Nephron progenitor cell (in vitro differentiated cells): Measurements from ENCODE around the gene ALPG.
"Not testable (repeated sequence)": the region's sequence is repeated elsewhere in the genome, so short reads cannot be mapped to it uniquely, and the experiment has no call there.

Source experiments
- DNase-seq: peaks from one replicate; pipeline ENCODE4 v3.0.0; 2021
- H3K27ac Mint-ChIP-seq: 2 replicates; pipeline ENCODE4 v1.8.0; 2021; ENCODE audit warnings: mild to moderate bottlenecking, moderate library complexity, mixed read lengths
- H3K27me3 Mint-ChIP-seq: 2 replicates; pipeline ENCODE4 v1.8.0; 2021; ENCODE audit warnings: mild to moderate bottlenecking, low read depth, mixed read lengths; ENCODE audit not compliant: poor library complexity
- H3K36me3 Mint-ChIP-seq: 2 replicates; pipeline ENCODE4 v1.8.0; 2021; ENCODE audit warnings: low read depth, mixed read lengths
- H3K4me1 Mint-ChIP-seq: 2 replicates; pipeline ENCODE4 v1.8.0; 2021; ENCODE audit warnings: mixed read lengths
- H3K4me3 Mint-ChIP-seq: 2 replicates; pipeline ENCODE4 v1.8.0; 2021; ENCODE audit warnings: mild to moderate bottlenecking, moderate library complexity, mixed read lengths
- H3K9me3 Mint-ChIP-seq: 2 replicates; pipeline ENCODE4 v1.8.0; 2021; ENCODE audit warnings: mild to moderate bottlenecking, moderate library complexity, mixed read lengths
- CTCF ChIP-seq: fragments of 200-600 bp; sonication (generic); IDR thresholded peaks from 2 replicates; pipeline ENCODE4 v1.5.0; 2021; ENCODE audit warnings: antibody characterized with exemption

The ALPG gene

DNA sequence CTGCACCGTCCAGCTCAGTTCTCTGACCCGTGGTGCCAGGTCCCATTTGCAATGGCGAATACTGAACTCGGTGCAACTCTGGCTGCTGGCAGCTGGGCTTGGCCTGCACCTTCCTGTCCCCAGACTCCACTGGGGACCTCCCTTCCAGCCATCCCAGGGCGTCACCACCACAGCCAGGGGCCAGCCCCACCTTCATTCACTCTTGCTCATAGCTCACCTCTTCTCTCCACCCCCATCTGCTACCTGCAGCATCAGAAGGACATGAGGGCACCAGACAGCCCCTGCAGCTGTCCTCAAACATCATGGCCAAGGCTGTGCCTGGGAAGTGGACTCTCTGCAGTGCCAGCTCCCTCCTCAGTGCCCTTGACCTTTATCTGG is 33.1 kb downstream of the ALPG start:
- peaks cover 49% of the 10 kb centered on the region for H3K27me3 Mint-ChIP-seq
- H3K4me1 Mint-ChIP-seq, result peaks cover 12% of the 10 kb centered on the region
- H3K9me3 Mint-ChIP-seq, result no peaks in the 10 kb centered on the region
- H3K27ac Mint-ChIP-seq, result no peak overlapping the region
- H3K36me3 Mint-ChIP-seq, result no peaks in the 10 kb centered on the region
- peak; percentile 46 for TF ChIP-seq CTCF
- no peak overlapping the region for H3K4me3 Mint-ChIP-seq
- DNase-seq, result no peak

DNA sequence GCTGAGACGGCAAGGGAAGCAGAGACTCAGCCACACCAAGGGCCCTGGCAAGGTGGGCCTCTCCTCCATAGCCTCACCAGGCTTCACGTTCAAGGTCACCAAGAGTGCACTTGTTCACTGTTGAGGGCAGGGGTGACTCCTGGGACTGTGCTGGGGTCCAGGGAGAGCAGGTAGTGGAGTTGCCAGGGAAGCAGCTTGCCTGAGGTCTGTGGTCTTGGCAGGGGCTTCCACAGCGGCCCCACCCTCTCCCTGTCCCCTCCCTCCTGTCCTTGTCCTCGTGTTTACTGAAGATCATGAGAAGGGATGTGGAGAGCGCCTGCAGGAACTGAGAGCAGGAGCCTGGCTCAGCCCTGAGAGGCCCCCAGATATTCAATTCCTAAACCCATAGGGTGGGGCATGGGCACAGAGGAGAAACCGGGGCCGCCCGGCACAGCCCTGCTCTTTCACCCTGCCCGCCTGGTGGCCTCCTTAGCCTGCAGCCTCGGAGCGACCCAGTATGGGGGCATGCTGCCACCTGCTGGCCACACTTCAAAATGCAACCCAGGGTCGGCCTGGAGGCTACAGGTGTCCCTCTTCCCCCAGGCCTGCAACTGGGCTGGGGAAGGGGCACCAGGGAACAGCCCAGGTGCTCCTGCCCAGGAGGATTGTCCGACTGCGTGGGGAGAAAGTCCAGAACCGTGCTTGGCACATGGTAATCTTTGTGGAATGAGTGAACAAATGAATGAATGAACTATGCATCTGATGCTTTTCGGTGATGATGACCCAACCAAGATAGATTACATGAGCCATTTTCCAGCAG is 33.8 kb downstream of the ALPG start:
- peak; percentile 87 for TF ChIP-seq CTCF
- not testable (repeated sequence) for H3K4me3 Mint-ChIP-seq, H3K27ac Mint-ChIP-seq, H3K36me3 Mint-ChIP-seq, H3K9me3 Mint-ChIP-seq
- Mint-ChIP-seq H3K27me3 (peaks cover 48% of the 10 kb centered on the region), H3K4me1 (peaks cover 12% of the 10 kb centered on the region)
- peak; percentile 96 for DNase-seq

DNA sequence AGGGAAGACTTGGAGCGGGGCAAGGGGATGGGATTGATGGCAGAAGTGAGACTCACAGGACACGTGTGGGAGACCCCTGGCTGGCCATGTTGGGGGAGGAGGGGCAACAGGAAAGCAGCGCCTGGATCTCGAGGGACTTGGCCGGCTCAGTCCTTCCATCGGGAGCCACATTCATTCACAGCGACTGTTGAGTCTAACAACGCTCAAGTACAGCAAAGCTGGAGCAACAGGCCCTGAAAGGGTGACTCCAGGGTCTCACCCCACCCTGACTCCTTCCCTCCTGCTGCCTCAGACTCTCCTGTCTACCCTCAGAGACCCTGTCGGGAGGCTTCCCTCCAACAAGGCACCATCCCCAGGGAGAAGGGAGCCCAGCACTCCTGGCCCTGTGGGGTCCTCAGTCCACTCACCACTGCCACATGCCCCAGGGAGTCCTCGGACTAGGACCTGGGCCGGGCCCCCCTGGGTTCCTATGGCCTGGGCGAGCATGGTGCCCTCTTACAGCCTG is 34.6 kb downstream of the ALPG start:
- no peak for TF ChIP-seq CTCF
- no peaks in the 10 kb centered on the region for H3K36me3 Mint-ChIP-seq
- H3K4me1 Mint-ChIP-seq, result peaks cover 12% of the 10 kb centered on the region
- H3K27me3 Mint-ChIP-seq, result peaks cover 41% of the 10 kb centered on the region
- no peak overlapping the region for H3K4me3 Mint-ChIP-seq
- H3K27ac Mint-ChIP-seq, result no peak overlapping the region
- no peaks in the 10 kb centered on the region for H3K9me3 Mint-ChIP-seq
- no peak for DNase-seq

DNA sequence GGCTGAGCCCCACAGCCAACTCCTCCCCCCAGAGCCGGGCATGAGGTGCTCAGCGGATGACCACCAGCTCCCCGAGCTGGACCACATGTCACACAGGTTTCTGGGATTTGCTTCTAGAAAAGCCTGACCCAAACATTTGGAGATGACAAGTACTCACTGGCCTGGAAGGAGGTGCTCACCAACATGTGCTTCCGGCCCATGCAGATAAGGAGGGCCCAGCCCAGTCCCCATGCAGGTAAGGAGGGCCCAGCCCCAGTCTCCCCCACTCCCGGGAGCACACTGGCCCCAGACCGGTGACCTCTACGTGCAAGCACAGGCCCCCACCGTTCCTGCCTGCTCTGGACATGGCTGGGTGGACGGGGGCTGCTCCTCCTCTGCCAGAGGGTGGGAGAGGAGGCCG is 35.3 kb downstream of the ALPG start:
- not testable (repeated sequence) for DNase-seq, H3K4me3 Mint-ChIP-seq, H3K9me3 Mint-ChIP-seq, H3K36me3 Mint-ChIP-seq, H3K27ac Mint-ChIP-seq
- Mint-ChIP-seq H3K4me1 (peaks cover 15% of the 10 kb centered on the region), H3K27me3 (peaks cover 43% of the 10 kb centered on the region)

GRCh38 chr2:232442431-232442830 is 35.8 kb downstream of the ALPG start:
- not testable (repeated sequence) for H3K4me3 Mint-ChIP-seq, H3K36me3 Mint-ChIP-seq, H3K9me3 Mint-ChIP-seq, H3K27ac Mint-ChIP-seq, DNase-seq
- peaks cover 20% of the 10 kb centered on the region for H3K4me1 Mint-ChIP-seq
- peaks cover 44% of the 10 kb centered on the region for H3K27me3 Mint-ChIP-seq

- H3K36me3 Mint-ChIP-seq, DNase-seq, H3K27ac Mint-ChIP-seq, H3K4me3 Mint-ChIP-seq, H3K9me3 Mint-ChIP-seq: not testable (repeated sequence)
- Mint-ChIP-seq H3K4me1 (peaks cover 26% of the 10 kb centered on the region), H3K27me3 (peaks cover 39% of the 10 kb centered on the region)
Observed at GRCh38 chr2:232443047-232443446, 36.4 kb downstream of the ALPG start.

- H3K36me3 Mint-ChIP-seq, H3K4me3 Mint-ChIP-seq, H3K27ac Mint-ChIP-seq, H3K9me3 Mint-ChIP-seq, DNase-seq: not testable (repeated sequence)
- peaks cover 31% of the 10 kb centered on the region for H3K4me1 Mint-ChIP-seq
- H3K27me3 Mint-ChIP-seq, result peaks cover 34% of the 10 kb centered on the region
Observed at GRCh38 chr2:232443669-232444408, 37.2 kb downstream of the ALPG start.
